ENCODE data around the gene HGFAC. TPM values are rescaled to one million over a fixed set of nuclear protein-coding genes. Genes with fewer than 3 reads are reported as not detected.

Gene HGFAC
- total RNA-seq, 1 experiment from 2014 or later = 0.04 TPM

- ATAC-seq (no peak), DNase-seq (no peak)
- H3K27me3 ChIP-seq (ENCODE audit: low read length) = no peaks in the 10 kb centered on the region
- intact Hi-C loops (cut with micrococcal nuclease) = no loop called here
- no peak overlapping the region for H2AFZ ChIP-seq (ENCODE audit: low read length)
- no peak for TF ChIP-seq CTCF (conservative IDR thresholded peaks at IDR 0.05; ENCODE audit: low read depth, low read length)
- TF ChIP-seq EZH2phosphoT487 (IDR thresholded peaks at IDR 0.05; ENCODE audit: borderline replicate concordance, low read length) = no peak
- TF ChIP-seq EZH2 (IDR thresholded peaks at IDR 0.05; ENCODE audit: low read length, unreplicated experiment) = no peak
- H4K20me1 ChIP-seq (ENCODE audit: low read length) = no peaks in the 10 kb centered on the region
- no peak overlapping the region for H3K4me2 ChIP-seq (ENCODE audit: low read length)
- H3K9me2 ChIP-seq (replicated peaks; ENCODE audit: low read length) = no peaks in the 10 kb centered on the region
- no TSS peak for BruUV-seq (replicated peaks)
- no peak overlapping the region for H3K4me3 ChIP-seq (ENCODE audit: low read length)
- no peaks in the 10 kb centered on the region for H3K9me3 ChIP-seq (ENCODE audit: low read length)
- H3K36me3 ChIP-seq (ENCODE audit: low read depth, low read length) = no peaks in the 10 kb centered on the region
- POLR2A ChIA-PET (ENCODE audit: unreplicated experiment) = no interaction called here
- no peaks in the 10 kb centered on the region for H3K4me1 ChIP-seq (ENCODE audit: insufficient read depth, low read length)
- no peak overlapping the region for H3K9ac ChIP-seq (ENCODE audit: low read length)
- CTCF ChIA-PET = no interaction called here
- H3K27ac ChIP-seq (ENCODE audit: low read length) = no peak overlapping the region
- H3K79me2 ChIP-seq (ENCODE audit: low read length) = no peaks in the 10 kb centered on the region
- H3F3A ChIP-seq (ENCODE audit: low read length, unreplicated experiment) = no peaks in the 10 kb centered on the region
Measured at GRCh38 chr4:3497523-3498389, 56.0 kb downstream of the HGFAC start.

- no peak overlapping the region for H3K27ac ChIP-seq (ENCODE audit: low read length)
- H3K79me2 ChIP-seq (ENCODE audit: low read length) = no peaks in the 10 kb centered on the region
- ChIA-PET CTCF (no interaction called here), POLR2A (ENCODE audit: unreplicated experiment) (no interaction called here)
- H3K9me3 ChIP-seq (ENCODE audit: low read length) = no peaks in the 10 kb centered on the region
- no peak overlapping the region for H3K9ac ChIP-seq (ENCODE audit: low read length)
- H3K4me1 ChIP-seq (ENCODE audit: insufficient read depth, low read length) = no peaks in the 10 kb centered on the region
- no peaks in the 10 kb centered on the region for H3K9me2 ChIP-seq (replicated peaks; ENCODE audit: low read length)
- no peak overlapping the region for H3K4me3 ChIP-seq (ENCODE audit: low read length)
- no peaks in the 10 kb centered on the region for H4K20me1 ChIP-seq (ENCODE audit: low read length)
- no TSS peak for BruUV-seq (replicated peaks)
- no peaks in the 10 kb centered on the region for H3K36me3 ChIP-seq (ENCODE audit: low read depth, low read length)
- TF ChIP-seq EZH2 (IDR thresholded peaks at IDR 0.05; ENCODE audit: low read length, unreplicated experiment) (no peak), EZH2phosphoT487 (IDR thresholded peaks at IDR 0.05; ENCODE audit: borderline replicate concordance, low read length) (no peak), CTCF (conservative IDR thresholded peaks at IDR 0.05; ENCODE audit: low read depth, low read length) (no peak)
- H2AFZ ChIP-seq (ENCODE audit: low read length) = no peak overlapping the region
- intact Hi-C loops (cut with micrococcal nuclease) = no loop called here
- no peak for ATAC-seq
- H3K27me3 ChIP-seq (ENCODE audit: low read length) = no peaks in the 10 kb centered on the region
- no peak for DNase-seq
- no peaks in the 10 kb centered on the region for H3F3A ChIP-seq (ENCODE audit: low read length, unreplicated experiment)
- H3K4me2 ChIP-seq (ENCODE audit: low read length) = no peak overlapping the region
Measured at GRCh38 chr4:3498407-3498806, 56.6 kb downstream of the HGFAC start.

Other genes starting within 250 kb of the HGFAC start
- 0.77 and 1.3 TPM in 2 replicates for gene MSANTD1, start 192.8 kb upstream of the HGFAC start, total RNA-seq (2014; rRNA removed)
- 10.3 and 13.8 TPM in 2 replicates for gene RGS12, start 148.9 kb upstream of the HGFAC start, total RNA-seq (2014; rRNA removed)
- 2.5 and 4.9 TPM in 2 replicates for gene DOK7, start 21.3 kb downstream of the HGFAC start, total RNA-seq (2014; rRNA removed)
- 133 and 148 TPM in 2 replicates for gene LRPAP1, start 90.5 kb downstream of the HGFAC start, total RNA-seq (2014; rRNA removed)